NOMO-1 treated with DMSO at 0.1 percent for 48 hours (cell line): ENCODE results near the gene CLCNKA.
"Not testable (repeated sequence)": the region's sequence is repeated elsewhere in the genome, so short reads cannot be mapped to it uniquely, and the experiment has no call there.

ENCODE experiments used
- DNase-seq: peaks from one replicate; lab custom pipeline; 2025; ENCODE audit not compliant: unreplicated experiment; lab: John Stamatoyannopoulos, UW

Gene CLCNKA

GRCh38 chr1:16041200-16041599, 19.4 kb downstream of the CLCNKA start:
- no peak for DNase-seq

- no peak for DNase-seq
Measured at GRCh38 chr1:16042096-16042495, 20.3 kb downstream of the CLCNKA start.

- DNase-seq = not testable (repeated sequence)
Measured at GRCh38 chr1:16042654-16043053, 20.8 kb downstream of the CLCNKA start.

GRCh38 chr1:16043521-16043920, 21.7 kb downstream of the CLCNKA start, which contains the start of gene CLCNKB:
Gene CLCNKB (plus strand): TSS chr1:16043782. CDS start chr1:16044493, 711 bp downstream.
- DNase-seq = no peak

GRCh38 chr1:16043950-16044349, 22.1 kb downstream of the CLCNKA start:
- DNase-seq = no peak

GRCh38 chr1:16046842-16047241, 25.0 kb downstream of the CLCNKA start:
- DNase-seq = no peak

GRCh38 chr1:16047791-16048475, 26.1 kb downstream of the CLCNKA start:
- DNase-seq = no peak

GRCh38 chr1:16048573-16049189, 26.8 kb downstream of the CLCNKA start:
- no peak for DNase-seq

GRCh38 chr1:16050328-16050727, 28.5 kb downstream of the CLCNKA start:
- DNase-seq = no peak

GRCh38 chr1:16051039-16051438, 29.2 kb downstream of the CLCNKA start:
- no peak for DNase-seq

GRCh38 chr1:16051949-16052348, 30.1 kb downstream of the CLCNKA start:
- DNase-seq = not testable (repeated sequence)

GRCh38 chr1:16053781-16054502, 32.1 kb downstream of the CLCNKA start:
- DNase-seq = no peak

- DNase-seq = no peak
Measured at GRCh38 chr1:16054598-16055540, 33.0 kb downstream of the CLCNKA start.

GRCh38 chr1:16055613-16056520, 34.0 kb downstream of the CLCNKA start:
- peak; percentile 56 for DNase-seq

- not testable (repeated sequence) for DNase-seq
Measured at GRCh38 chr1:16056521-16056912, 34.7 kb downstream of the CLCNKA start.

GRCh38 chr1:16057314-16057915, 35.6 kb downstream of the CLCNKA start:
- not testable (repeated sequence) for DNase-seq

- not testable (repeated sequence) for DNase-seq
Measured at GRCh38 chr1:16058394-16059120, 36.7 kb downstream of the CLCNKA start.

GRCh38 chr1:16061266-16061665, 39.4 kb downstream of the CLCNKA start:
- no peak for DNase-seq
